ENCODE data around the gene TADA1. TPM values are rescaled to one million over a fixed set of nuclear protein-coding genes. Genes with fewer than 3 reads are reported as not detected.
A peak's percentile ranks its signal among the peaks of the same experiment; 100 is the strongest.

The TADA1 gene
- total RNA-seq, 1 experiment from 2014 or later: 12.4 TPM

DNA sequence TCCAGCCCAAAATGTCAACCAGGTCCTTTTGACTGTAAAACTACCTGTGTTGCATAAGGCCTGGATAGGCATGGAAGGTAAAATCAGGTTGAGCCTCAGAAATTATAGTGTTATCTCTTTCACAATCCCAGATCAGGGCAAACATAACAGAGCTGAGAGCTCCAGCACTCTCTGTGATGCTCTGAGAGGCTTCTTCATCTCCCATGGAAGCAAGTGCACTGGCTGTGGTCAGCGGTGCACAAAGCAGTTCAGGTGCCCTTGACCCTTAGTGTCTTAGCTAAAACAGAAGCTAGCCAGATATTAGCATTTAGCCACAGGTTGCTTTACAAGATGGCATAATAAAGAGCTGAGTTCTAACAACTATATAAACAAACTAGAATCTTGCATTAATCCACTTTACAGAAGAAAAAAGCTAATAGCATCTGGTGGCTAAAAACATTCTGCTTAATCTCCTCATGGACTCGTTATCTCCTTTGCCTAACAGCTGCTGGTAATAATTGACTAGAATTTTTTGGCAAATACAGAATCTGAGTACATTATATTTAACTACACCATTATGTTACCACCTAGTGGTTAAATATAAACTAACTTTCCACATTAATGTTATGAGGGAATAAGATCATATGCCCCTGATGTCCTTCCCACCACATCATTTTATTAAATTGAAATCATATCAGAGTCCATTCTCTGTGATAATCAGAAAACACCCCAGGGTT, 62.4 kb downstream of the TADA1 start:
- ATAC-seq (no peak), DNase-seq (peak; percentile 7)
- H3F3A ChIP-seq (ENCODE audit: low read length, unreplicated experiment): no peaks in the 10 kb centered on the region
- no peaks in the 10 kb centered on the region for H3K4me1 ChIP-seq (ENCODE audit: insufficient read depth, low read length)
- H3K9ac ChIP-seq (ENCODE audit: low read length): no peak overlapping the region
- no peaks in the 10 kb centered on the region for H3K36me3 ChIP-seq (ENCODE audit: low read depth, low read length)
- BruUV-seq (replicated peaks): no TSS peak
- peaks cover 16% of the 10 kb centered on the region; the same call in 1 of the 2 replicates for H3K27me3 ChIP-seq (ENCODE audit: low read length)
- intact Hi-C loops (cut with micrococcal nuclease): no loop called here
- TF ChIP-seq EZH2phosphoT487 (IDR thresholded peaks at IDR 0.05; ENCODE audit: borderline replicate concordance, low read length) (no peak), EZH2 (IDR thresholded peaks at IDR 0.05; ENCODE audit: low read length, unreplicated experiment) (no peak)
- TF ChIP-seq, protein P1, sequence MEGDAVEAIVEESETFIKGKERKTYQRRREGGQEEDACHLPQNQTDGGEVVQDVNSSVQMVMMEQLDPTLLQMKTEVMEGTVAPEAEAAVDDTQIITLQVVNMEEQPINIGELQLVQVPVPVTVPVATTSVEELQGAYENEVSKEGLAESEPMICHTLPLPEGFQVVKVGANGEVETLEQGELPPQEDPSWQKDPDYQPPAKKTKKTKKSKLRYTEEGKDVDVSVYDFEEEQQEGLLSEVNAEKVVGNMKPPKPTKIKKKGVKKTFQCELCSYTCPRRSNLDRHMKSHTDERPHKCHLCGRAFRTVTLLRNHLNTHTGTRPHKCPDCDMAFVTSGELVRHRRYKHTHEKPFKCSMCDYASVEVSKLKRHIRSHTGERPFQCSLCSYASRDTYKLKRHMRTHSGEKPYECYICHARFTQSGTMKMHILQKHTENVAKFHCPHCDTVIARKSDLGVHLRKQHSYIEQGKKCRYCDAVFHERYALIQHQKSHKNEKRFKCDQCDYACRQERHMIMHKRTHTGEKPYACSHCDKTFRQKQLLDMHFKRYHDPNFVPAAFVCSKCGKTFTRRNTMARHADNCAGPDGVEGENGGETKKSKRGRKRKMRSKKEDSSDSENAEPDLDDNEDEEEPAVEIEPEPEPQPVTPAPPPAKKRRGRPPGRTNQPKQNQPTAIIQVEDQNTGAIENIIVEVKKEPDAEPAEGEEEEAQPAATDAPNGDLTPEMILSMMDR (conservative IDR thresholded peaks at IDR 0.05; ENCODE audit: low read depth, low read length): peak; percentile 44; the same call in 1 of the 2 replicates
- H3K4me2 ChIP-seq (ENCODE audit: low read length): no peak overlapping the region
- no peaks in the 10 kb centered on the region for H4K20me1 ChIP-seq (ENCODE audit: low read length)
- H2AFZ ChIP-seq (ENCODE audit: low read length): no peak overlapping the region
- ChIA-PET CTCF (no interaction called here), POLR2A (ENCODE audit: unreplicated experiment) (no interaction called here)
- H3K79me2 ChIP-seq (ENCODE audit: low read length): no peaks in the 10 kb centered on the region
- H3K4me3 ChIP-seq (ENCODE audit: low read length): no peak overlapping the region
- H3K9me3 ChIP-seq (ENCODE audit: low read length): no peaks in the 10 kb centered on the region
- H3K9me2 ChIP-seq (replicated peaks; ENCODE audit: low read length): no peaks in the 10 kb centered on the region
- H3K27ac ChIP-seq (ENCODE audit: low read length): no peak overlapping the region

DNA sequence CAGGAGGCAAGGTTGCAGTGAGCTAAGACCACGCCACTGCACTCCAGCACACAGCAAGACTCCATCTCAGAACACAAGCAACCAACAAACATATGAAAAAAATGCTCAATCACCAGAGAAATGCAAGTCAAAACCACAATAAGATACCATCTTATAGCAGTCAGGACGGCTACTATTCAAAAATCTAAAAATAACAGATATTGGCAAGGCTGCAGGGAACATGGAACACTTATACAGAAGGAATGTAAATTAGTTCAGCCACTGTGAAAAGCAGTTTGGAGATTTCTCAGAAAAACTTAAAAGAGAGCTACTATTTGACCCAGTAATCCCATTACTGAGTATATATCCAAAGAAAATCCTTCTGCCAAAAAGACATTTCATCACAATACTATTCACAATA, 64.4 kb downstream of the TADA1 start:
- Histone ChIP-seq H3K27me3 (ENCODE audit: low read length) (peaks cover 22% of the 10 kb centered on the region; the same call in 1 of the 2 replicates), H4K20me1 (ENCODE audit: low read length) (no peaks in the 10 kb centered on the region), H3F3A (ENCODE audit: low read length, unreplicated experiment) (no peaks in the 10 kb centered on the region), H3K4me1 (ENCODE audit: insufficient read depth, low read length) (no peaks in the 10 kb centered on the region), H3K4me2 (ENCODE audit: low read length) (no peak overlapping the region), H3K9me2 (replicated peaks; ENCODE audit: low read length) (no peaks in the 10 kb centered on the region), H2AFZ (ENCODE audit: low read length) (no peak overlapping the region), H3K27ac (ENCODE audit: low read length) (no peak overlapping the region), H3K36me3 (ENCODE audit: low read depth, low read length) (no peaks in the 10 kb centered on the region), H3K9ac (ENCODE audit: low read length) (no peak overlapping the region), H3K4me3 (ENCODE audit: low read length) (no peak overlapping the region), H3K79me2 (ENCODE audit: low read length) (no peaks in the 10 kb centered on the region), H3K9me3 (ENCODE audit: low read length) (no peaks in the 10 kb centered on the region)
- TF ChIP-seq, protein P1 (conservative IDR thresholded peaks at IDR 0.05; ENCODE audit: low read depth, low read length): no peak
- TF ChIP-seq EZH2 (IDR thresholded peaks at IDR 0.05; ENCODE audit: low read length, unreplicated experiment): no peak
- ChIA-PET POLR2A (ENCODE audit: unreplicated experiment) (no interaction called here), CTCF (no interaction called here)
- DNase-seq (no peak), ATAC-seq (no peak)
- BruUV-seq (replicated peaks): no TSS peak
- intact Hi-C loops (cut with micrococcal nuclease): no loop called here

DNA sequence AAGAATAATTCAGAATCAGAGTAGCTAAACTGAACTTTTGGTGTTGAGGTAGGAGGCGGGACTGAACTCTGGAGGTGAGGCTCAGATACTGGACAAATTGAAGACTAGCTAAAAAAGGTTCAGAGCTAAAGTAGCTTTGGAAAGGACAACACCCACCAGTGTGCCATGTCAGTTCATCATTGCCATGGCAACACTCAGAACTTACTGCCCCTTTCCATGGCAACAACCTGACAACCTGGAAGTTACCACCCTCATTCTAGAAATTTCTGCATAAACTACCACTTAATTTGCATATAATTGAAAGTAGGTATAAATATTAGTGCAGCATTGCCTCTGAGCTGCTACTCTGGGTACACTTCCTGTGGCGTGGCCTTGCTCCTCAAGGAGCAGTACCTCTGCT, 67.1 kb downstream of the TADA1 start:
- Histone ChIP-seq H3F3A (ENCODE audit: low read length, unreplicated experiment) (no peaks in the 10 kb centered on the region), H3K36me3 (ENCODE audit: low read depth, low read length) (no peaks in the 10 kb centered on the region), H3K4me3 (ENCODE audit: low read length) (no peak overlapping the region), H3K4me1 (ENCODE audit: insufficient read depth, low read length) (no peaks in the 10 kb centered on the region), H3K4me2 (ENCODE audit: low read length) (no peak overlapping the region), H3K79me2 (ENCODE audit: low read length) (no peaks in the 10 kb centered on the region), H2AFZ (ENCODE audit: low read length) (no peak overlapping the region), H3K9me2 (replicated peaks; ENCODE audit: low read length) (no peaks in the 10 kb centered on the region), H3K27me3 (ENCODE audit: low read length) (peaks cover 36% of the 10 kb centered on the region; the same call in 1 of the 2 replicates), H3K9me3 (ENCODE audit: low read length) (no peaks in the 10 kb centered on the region), H3K9ac (ENCODE audit: low read length) (no peak overlapping the region), H3K27ac (ENCODE audit: low read length) (no peak overlapping the region), H4K20me1 (ENCODE audit: low read length) (no peaks in the 10 kb centered on the region)
- intact Hi-C loops (cut with micrococcal nuclease): no loop called here
- TF ChIP-seq, protein P1 (conservative IDR thresholded peaks at IDR 0.05; ENCODE audit: low read depth, low read length): no peak
- TF ChIP-seq EZH2 (IDR thresholded peaks at IDR 0.05; ENCODE audit: low read length, unreplicated experiment) (no peak), EZH2phosphoT487 (IDR thresholded peaks at IDR 0.05; ENCODE audit: borderline replicate concordance, low read length) (no peak)
- BruUV-seq (replicated peaks): no TSS peak
- ATAC-seq: no peak
- POLR2A ChIA-PET (ENCODE audit: unreplicated experiment): no interaction called here
- CTCF ChIA-PET: interaction anchor here (0.5 kb wide), 1 partner anchor 330 kb away, joined by 4 read pairs; no protein-coding TSS in a partner anchor
- no peak for DNase-seq
